HCT116 (cell line): Measurements from ENCODE around the gene KLK1. TPM values are rescaled to one million over a fixed set of nuclear protein-coding genes. Genes with fewer than 3 reads are reported as not detected.

Source experiments
- ATAC-seq: fragments of 200-7000 bp; cut with Tn5 transposase; 2 replicates; pipeline ENCODE4 v1.9.1; 2020; ENCODE audit warnings: mild to moderate bottlenecking, moderate library complexity
- BruUV-seq: library from RNA; stranded (reverse); fragments of 400-500 nt; replicated peaks from 2 replicates; lab custom pipeline; 2021; lab: Mats Ljungman, UMichigan
- CTCF ChIA-PET: fragments of 300-600 bp; sonication (Branson Sonifier 250); formaldehyde crosslinking; loops from one replicate; lab custom pipeline; 2021; ENCODE audit warnings: antibody characterized with exemption; lab: Charles Lee
- POLR2A ChIA-PET: fragments of 300-600, 350-600 bp; sonication (Branson Sonifier 250); formaldehyde crosslinking; loops from one replicate; lab custom pipeline; 2021; ENCODE audit warnings: antibody characterized with exemption; lab: Charles Lee
- RAD21 ChIA-PET, 2 experiments: fragments of 300-600 bp; sonication (Branson Sonifier 250); formaldehyde crosslinking; loops; one replicate each; lab custom pipeline; 2023; ENCODE audit warnings: low total read pairs in 2 of 2; ENCODE audit not compliant: uncharacterized antibody in 2 of 2, unreplicated experiment in 2 of 2, low non-redundant PET in 1 of 2; lab: Charles Lee
- DNase-seq: peaks from one replicate; pipeline ENCODE4 v3.0.0-alpha.2; 2010; ENCODE audit warnings: low read depth, low spot score
- H2AFZ ChIP-seq: fragments of 200-600 bp; shearing (Covaris generic), sonication (generic); 2 replicates; pipeline ENCODE4 v1.6.1; 2017; ENCODE audit warnings: low read depth, mixed run types, mixed read lengths, antibody characterized with exemption, low read length; ENCODE audit not compliant: poor library complexity, severe bottlenecking
- H3K27ac ChIP-seq: 2 replicates; pipeline ENCODE4 v1.5.1; 2012; ENCODE audit warnings: low read depth, low read length
- H3K27me3 ChIP-seq: fragments of 200-600 bp; sonication (generic); 2 replicates; pipeline ENCODE4 v1.6.1; 2016; ENCODE audit warnings: mixed run types, low read length, mixed read lengths; ENCODE audit not compliant: insufficient read depth
- H3K36me3 ChIP-seq, 2 experiments: fragments of 200-500 bp in 1 of 2; fragments of 200-600 bp in 1 of 2; sonication (Bioruptor generic) in 1 of 2; sonication (generic) in 1 of 2; 2 replicates each; pipeline versions ENCODE4 v1.5.1 to v1.6.1; 2014 to 2016; ENCODE audit warnings: low read length in 2 of 2, inconsistent platforms in 1 of 2, mixed read lengths in 1 of 2, mixed run types in 1 of 2; ENCODE audit not compliant: insufficient read depth in 2 of 2, control insufficient read depth in 1 of 2
- H3K4me1 ChIP-seq, 2 experiments: fragments of 200-600 bp in 1 of 2; sonication (generic) in 1 of 2; 2 replicates each; pipeline versions ENCODE4 v1.5.1 to v1.6.1; 2012 to 2017; ENCODE audit warnings: low read length in 2 of 2, inconsistent platforms in 1 of 2, mild to moderate bottlenecking in 1 of 2, mixed read lengths in 1 of 2, mixed run types in 1 of 2, moderate library complexity in 1 of 2; ENCODE audit not compliant: insufficient read depth in 2 of 2, control insufficient read depth in 1 of 2
- H3K4me2 ChIP-seq: fragments of 200-600 bp; sonication (generic); 2 replicates; pipeline ENCODE4 v1.6.1; 2017; ENCODE audit warnings: mixed run types, low read length, mixed read lengths
- H3K4me3 ChIP-seq, 2 experiments: fragments of 200-600 bp in 1 of 2; sonication (generic) in 1 of 2; replicated peaks in 1 of 2; 2 replicates each; pipeline ENCODE4 v1.5.1; 2011 to 2016; ENCODE audit warnings: low read length in 2 of 2, control low read depth in 1 of 2, low read depth in 1 of 2, mild to moderate bottlenecking in 1 of 2, mixed read lengths in 1 of 2, mixed run types in 1 of 2
- H3K79me2 ChIP-seq: fragments of 200-600 bp; sonication (generic); 2 replicates; pipeline ENCODE4 v1.6.1; 2017; ENCODE audit warnings: mild to moderate bottlenecking, mixed run types, low read length, moderate library complexity, mixed read lengths; ENCODE audit not compliant: insufficient read depth
- H3K9ac ChIP-seq: fragments of 200-600 bp; sonication (generic); 2 replicates; pipeline ENCODE4 v1.6.1; 2016; ENCODE audit warnings: low read length, mixed read lengths
- H3K9me2 ChIP-seq: fragments of 200-600 bp; sonication (generic), shearing (Covaris generic); 2 replicates; pipeline ENCODE4 v1.6.1; 2017; ENCODE audit warnings: mixed run types, mild to moderate bottlenecking, moderate library complexity; ENCODE audit not compliant: insufficient read depth
- H3K9me3 ChIP-seq, 2 experiments: fragments of 200-500 bp in 1 of 2; fragments of 200-600 bp in 1 of 2; sonication (Bioruptor generic) in 1 of 2; sonication (generic) in 1 of 2; 2 replicates each; pipeline ENCODE4 v1.6.1; 2014 to 2017; ENCODE audit warnings: low read length in 2 of 2, mixed read lengths in 2 of 2, inconsistent platforms in 1 of 2, low read depth in 1 of 2, mild to moderate bottlenecking in 1 of 2, mixed run types in 1 of 2, moderate library complexity in 1 of 2; ENCODE audit not compliant: control insufficient read depth in 1 of 2, insufficient read depth in 1 of 2
- H4K20me1 ChIP-seq: fragments of 200-600 bp; sonication (generic), shearing (Covaris generic); 2 replicates; pipeline ENCODE4 v1.6.1; 2017; ENCODE audit warnings: mixed run types, mild to moderate bottlenecking, moderate library complexity; ENCODE audit not compliant: insufficient read depth
- ATF3 ChIP-seq: IDR thresholded peaks from 2 replicates; pipeline ENCODE4 v1.6.1; 2012
- CBX3 ChIP-seq: IDR thresholded peaks from 2 replicates; pipeline ENCODE4 v1.6.1; 2012; ENCODE audit warnings: low read depth
- CEBPB ChIP-seq: IDR thresholded peaks from 2 replicates; pipeline ENCODE4 v1.6.1; 2012; ENCODE audit warnings: low read depth
- EZH2 ChIP-seq: fragments of 200-600 bp; sonication (generic); IDR thresholded peaks from 2 replicates; pipeline ENCODE4 v1.6.1; 2017; ENCODE audit warnings: antibody characterized with exemption, mixed run types
- EZH2phosphoT487 ChIP-seq: fragments of 200-600 bp; IDR thresholded peaks from 2 replicates; pipeline ENCODE4 v1.6.1; 2018; ENCODE audit warnings: antibody characterized with exemption, borderline replicate concordance
- FOSL1 ChIP-seq: IDR thresholded peaks from 2 replicates; pipeline ENCODE4 v1.6.1; 2012; ENCODE audit warnings: low read depth
- JUND ChIP-seq: IDR thresholded peaks from 2 replicates; pipeline ENCODE4 v1.6.1; 2012
- POLR2A ChIP-seq: IDR thresholded peaks from 2 replicates; pipeline ENCODE4 v1.7.0; 2011; ENCODE audit warnings: borderline replicate concordance; ENCODE audit not compliant: insufficient read depth, insufficient read length; ENCODE audit errors: extremely low read depth
- POLR2AphosphoS5 ChIP-seq: IDR thresholded peaks from 2 replicates; pipeline ENCODE4 v1.6.1; 2011; ENCODE audit warnings: mild to moderate bottlenecking, low read depth, low read length, moderate library complexity
- RAD21 ChIP-seq: IDR thresholded peaks from 2 replicates; pipeline ENCODE4 v1.6.1; 2012; ENCODE audit warnings: low read depth, mild to moderate bottlenecking
- SP1 ChIP-seq: IDR thresholded peaks from 2 replicates; pipeline ENCODE4 v1.6.1; 2012; ENCODE audit warnings: low read depth
- SRF ChIP-seq: IDR thresholded peaks from 2 replicates; pipeline ENCODE4 v1.6.1; 2012; ENCODE audit warnings: low read depth
- YY1 ChIP-seq: IDR thresholded peaks from 2 replicates; pipeline ENCODE4 v1.6.1; 2011; ENCODE audit warnings: low read length, low read depth, moderate library complexity, mild to moderate bottlenecking; ENCODE audit not compliant: insufficient replicate concordance; ENCODE audit errors: extremely low read depth
- ZFX ChIP-seq: fragments of 450-650 bp; IDR thresholded peaks from 2 replicates; pipeline ENCODE4 v1.6.1; 2017
- intact Hi-C: fragments of 100-400 bp; cut with micrococcal nuclease; formaldehyde crosslinking; loops from 2 replicates; pipeline ENCODE4 v1.10.0; 2022
- total RNA-seq: library from RNA; stranded (reverse); gene quantifications from one replicate; pipeline ENCODE4 v1.2.1, GENCODE V29; 2021; ENCODE audit not compliant: unreplicated experiment
- TF ChIP-seq, protein P1 (sequence below), 3 experiments: fragments of 200-600 bp in 1 of 3; sonication (generic) in 1 of 3; IDR thresholded peaks in 2 of 3; conservative IDR thresholded peaks in 1 of 3; 2 replicates each; pipeline ENCODE4 v1.5.1; 2012 to 2017; ENCODE audit warnings: low read depth in 2 of 3, low read length in 2 of 3, antibody characterized with exemption in 1 of 3, borderline replicate concordance in 1 of 3, control low read depth in 1 of 3, mild to moderate bottlenecking in 1 of 3, mixed read lengths in 1 of 3, mixed run types in 1 of 3, moderate library complexity in 1 of 3; ENCODE audit not compliant: insufficient read depth in 1 of 3
- TF ChIP-seq, protein P2 (sequence below): IDR thresholded peaks from 2 replicates; pipeline ENCODE4 v1.6.1; 2011; ENCODE audit warnings: mild to moderate bottlenecking, low read length, moderate library complexity; ENCODE audit not compliant: insufficient replicate concordance; ENCODE audit errors: extremely low read depth
- TF ChIP-seq, protein P3 (sequence below): IDR thresholded peaks from 2 replicates; pipeline ENCODE4 v1.6.1; 2012; ENCODE audit warnings: low read depth

The KLK1 gene
- total RNA-seq, 1 experiment from 2014 or later = 3.3 TPM

DNA sequence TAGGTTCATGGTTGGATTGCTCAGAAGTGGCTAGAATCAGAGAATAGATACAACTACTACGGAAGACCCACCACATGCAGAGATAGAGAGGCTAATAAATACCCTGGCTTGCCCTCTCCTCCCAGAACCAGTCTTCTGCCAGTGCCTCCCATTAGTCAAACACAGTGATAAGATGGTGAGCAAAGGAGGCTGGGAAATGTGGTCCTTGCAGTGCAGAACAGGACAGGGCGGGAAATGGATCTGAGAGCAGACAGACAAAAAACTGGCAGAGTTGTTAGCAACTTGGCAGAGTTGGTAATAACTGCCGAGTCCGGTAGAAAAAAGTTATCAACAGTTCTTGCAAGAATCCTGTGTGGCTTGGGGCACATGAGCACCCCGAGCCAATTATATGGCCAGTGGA is 8.7 kb downstream of the KLK1 start:
- H4K20me1 ChIP-seq = no peaks in the 10 kb centered on the region
- intact Hi-C loops = no loop called here
- no peak overlapping the region for H3K27ac ChIP-seq
- ChIA-PET RAD21 (no interaction called here), POLR2A (interaction anchor here (1.8 kb wide), 1 partner anchor 10 kb away, joined by 7 read pairs; no protein-coding TSS in a partner anchor), CTCF (no interaction called here)
- H3K27me3 ChIP-seq = no peaks in the 10 kb centered on the region
- H3K4me1 ChIP-seq = peaks cover 12 to 23% of the 10 kb centered on the region in 2 experiments
- no peak overlapping the region for H3K4me2 ChIP-seq
- no peak for DNase-seq
- no TSS peak for BruUV-seq
- H3K9me3 ChIP-seq = peaks cover 0 to 7% of the 10 kb centered on the region in 2 experiments; a peak in 1 of 4 replicates
- no peaks in the 10 kb centered on the region for H3K79me2 ChIP-seq
- ATAC-seq = no peak
- no peak overlapping the region for H3K4me3 ChIP-seq
- H3K36me3 ChIP-seq = no peaks in the 10 kb centered on the region
- TF ChIP-seq, protein P1, sequence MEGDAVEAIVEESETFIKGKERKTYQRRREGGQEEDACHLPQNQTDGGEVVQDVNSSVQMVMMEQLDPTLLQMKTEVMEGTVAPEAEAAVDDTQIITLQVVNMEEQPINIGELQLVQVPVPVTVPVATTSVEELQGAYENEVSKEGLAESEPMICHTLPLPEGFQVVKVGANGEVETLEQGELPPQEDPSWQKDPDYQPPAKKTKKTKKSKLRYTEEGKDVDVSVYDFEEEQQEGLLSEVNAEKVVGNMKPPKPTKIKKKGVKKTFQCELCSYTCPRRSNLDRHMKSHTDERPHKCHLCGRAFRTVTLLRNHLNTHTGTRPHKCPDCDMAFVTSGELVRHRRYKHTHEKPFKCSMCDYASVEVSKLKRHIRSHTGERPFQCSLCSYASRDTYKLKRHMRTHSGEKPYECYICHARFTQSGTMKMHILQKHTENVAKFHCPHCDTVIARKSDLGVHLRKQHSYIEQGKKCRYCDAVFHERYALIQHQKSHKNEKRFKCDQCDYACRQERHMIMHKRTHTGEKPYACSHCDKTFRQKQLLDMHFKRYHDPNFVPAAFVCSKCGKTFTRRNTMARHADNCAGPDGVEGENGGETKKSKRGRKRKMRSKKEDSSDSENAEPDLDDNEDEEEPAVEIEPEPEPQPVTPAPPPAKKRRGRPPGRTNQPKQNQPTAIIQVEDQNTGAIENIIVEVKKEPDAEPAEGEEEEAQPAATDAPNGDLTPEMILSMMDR (IDR thresholded peaks at IDR 0.05 in 2 of 3, conservative IDR thresholded peaks at IDR 0.05 in 1 of 3; ENCODE audit: borderline replicate concordance in 1 of 3, insufficient read depth in 1 of 3, low read depth in 2 of 3, low read length in 2 of 3) = no peak
- TF ChIP-seq EZH2phosphoT487 (no peak), CEBPB (no peak), CBX3 (no peak), EZH2 (no peak), FOSL1 (no peak), POLR2AphosphoS5 (no peak), SRF (no peak), ATF3 (no peak), POLR2A (no peak), RAD21 (no peak), ZFX (no peak), YY1 (no peak), JUND (no peak), SP1 (no peak)
- TF ChIP-seq, protein P2, sequence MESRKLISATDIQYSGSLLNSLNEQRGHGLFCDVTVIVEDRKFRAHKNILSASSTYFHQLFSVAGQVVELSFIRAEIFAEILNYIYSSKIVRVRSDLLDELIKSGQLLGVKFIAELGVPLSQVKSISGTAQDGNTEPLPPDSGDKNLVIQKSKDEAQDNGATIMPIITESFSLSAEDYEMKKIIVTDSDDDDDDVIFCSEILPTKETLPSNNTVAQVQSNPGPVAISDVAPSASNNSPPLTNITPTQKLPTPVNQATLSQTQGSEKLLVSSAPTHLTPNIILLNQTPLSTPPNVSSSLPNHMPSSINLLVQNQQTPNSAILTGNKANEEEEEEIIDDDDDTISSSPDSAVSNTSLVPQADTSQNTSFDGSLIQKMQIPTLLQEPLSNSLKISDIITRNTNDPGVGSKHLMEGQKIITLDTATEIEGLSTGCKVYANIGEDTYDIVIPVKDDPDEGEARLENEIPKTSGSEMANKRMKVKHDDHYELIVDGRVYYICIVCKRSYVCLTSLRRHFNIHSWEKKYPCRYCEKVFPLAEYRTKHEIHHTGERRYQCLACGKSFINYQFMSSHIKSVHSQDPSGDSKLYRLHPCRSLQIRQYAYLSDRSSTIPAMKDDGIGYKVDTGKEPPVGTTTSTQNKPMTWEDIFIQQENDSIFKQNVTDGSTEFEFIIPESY = no peak
- TF ChIP-seq, protein P3, sequence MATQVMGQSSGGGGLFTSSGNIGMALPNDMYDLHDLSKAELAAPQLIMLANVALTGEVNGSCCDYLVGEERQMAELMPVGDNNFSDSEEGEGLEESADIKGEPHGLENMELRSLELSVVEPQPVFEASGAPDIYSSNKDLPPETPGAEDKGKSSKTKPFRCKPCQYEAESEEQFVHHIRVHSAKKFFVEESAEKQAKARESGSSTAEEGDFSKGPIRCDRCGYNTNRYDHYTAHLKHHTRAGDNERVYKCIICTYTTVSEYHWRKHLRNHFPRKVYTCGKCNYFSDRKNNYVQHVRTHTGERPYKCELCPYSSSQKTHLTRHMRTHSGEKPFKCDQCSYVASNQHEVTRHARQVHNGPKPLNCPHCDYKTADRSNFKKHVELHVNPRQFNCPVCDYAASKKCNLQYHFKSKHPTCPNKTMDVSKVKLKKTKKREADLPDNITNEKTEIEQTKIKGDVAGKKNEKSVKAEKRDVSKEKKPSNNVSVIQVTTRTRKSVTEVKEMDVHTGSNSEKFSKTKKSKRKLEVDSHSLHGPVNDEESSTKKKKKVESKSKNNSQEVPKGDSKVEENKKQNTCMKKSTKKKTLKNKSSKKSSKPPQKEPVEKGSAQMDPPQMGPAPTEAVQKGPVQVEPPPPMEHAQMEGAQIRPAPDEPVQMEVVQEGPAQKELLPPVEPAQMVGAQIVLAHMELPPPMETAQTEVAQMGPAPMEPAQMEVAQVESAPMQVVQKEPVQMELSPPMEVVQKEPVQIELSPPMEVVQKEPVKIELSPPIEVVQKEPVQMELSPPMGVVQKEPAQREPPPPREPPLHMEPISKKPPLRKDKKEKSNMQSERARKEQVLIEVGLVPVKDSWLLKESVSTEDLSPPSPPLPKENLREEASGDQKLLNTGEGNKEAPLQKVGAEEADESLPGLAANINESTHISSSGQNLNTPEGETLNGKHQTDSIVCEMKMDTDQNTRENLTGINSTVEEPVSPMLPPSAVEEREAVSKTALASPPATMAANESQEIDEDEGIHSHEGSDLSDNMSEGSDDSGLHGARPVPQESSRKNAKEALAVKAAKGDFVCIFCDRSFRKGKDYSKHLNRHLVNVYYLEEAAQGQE = no peak
- H3K9ac ChIP-seq = no peak overlapping the region
- H2AFZ ChIP-seq = no peak overlapping the region
- no peaks in the 10 kb centered on the region for H3K9me2 ChIP-seq
